HCT116 (cell line): ENCODE data around the gene MYH11. TPM values are rescaled to one million over a fixed set of nuclear protein-coding genes. Genes with fewer than 3 reads are reported as not detected.

Experiments used
- ATAC-seq: fragments of 200-7000 bp; cut with Tn5 transposase; 2 replicates; pipeline ENCODE4 v1.9.1; 2020; ENCODE audit warnings: mild to moderate bottlenecking, moderate library complexity
- BruUV-seq: library from RNA; stranded (reverse); fragments of 400-500 nt; replicated peaks from 2 replicates; lab custom pipeline; 2021; lab: Mats Ljungman, UMichigan
- CTCF ChIA-PET: fragments of 300-600 bp; sonication (Branson Sonifier 250); formaldehyde crosslinking; loops from one replicate; lab custom pipeline; 2021; ENCODE audit warnings: antibody characterized with exemption; lab: Charles Lee
- POLR2A ChIA-PET: fragments of 300-600, 350-600 bp; sonication (Branson Sonifier 250); formaldehyde crosslinking; loops from one replicate; lab custom pipeline; 2021; ENCODE audit warnings: antibody characterized with exemption; lab: Charles Lee
- RAD21 ChIA-PET, 2 experiments: fragments of 300-600 bp; sonication (Branson Sonifier 250); formaldehyde crosslinking; loops; one replicate each; lab custom pipeline; 2023; ENCODE audit warnings: low total read pairs in 2 of 2; ENCODE audit not compliant: uncharacterized antibody in 2 of 2, unreplicated experiment in 2 of 2, low non-redundant PET in 1 of 2; lab: Charles Lee
- DNase-seq: peaks from one replicate; pipeline ENCODE4 v3.0.0-alpha.2; 2010; ENCODE audit warnings: low read depth, low spot score
- H2AFZ ChIP-seq: fragments of 200-600 bp; shearing (Covaris generic), sonication (generic); 2 replicates; pipeline ENCODE4 v1.6.1; 2017; ENCODE audit warnings: low read depth, mixed run types, mixed read lengths, antibody characterized with exemption, low read length; ENCODE audit not compliant: poor library complexity, severe bottlenecking
- H3K27ac ChIP-seq: 2 replicates; pipeline ENCODE4 v1.5.1; 2012; ENCODE audit warnings: low read depth, low read length
- H3K27me3 ChIP-seq: fragments of 200-600 bp; sonication (generic); 2 replicates; pipeline ENCODE4 v1.6.1; 2016; ENCODE audit warnings: mixed run types, low read length, mixed read lengths; ENCODE audit not compliant: insufficient read depth
- H3K36me3 ChIP-seq, 2 experiments: fragments of 200-500 bp in 1 of 2; fragments of 200-600 bp in 1 of 2; sonication (Bioruptor generic) in 1 of 2; sonication (generic) in 1 of 2; 2 replicates each; pipeline versions ENCODE4 v1.5.1 to v1.6.1; 2014 to 2016; ENCODE audit warnings: low read length in 2 of 2, inconsistent platforms in 1 of 2, mixed read lengths in 1 of 2, mixed run types in 1 of 2; ENCODE audit not compliant: insufficient read depth in 2 of 2, control insufficient read depth in 1 of 2
- H3K4me1 ChIP-seq, 2 experiments: fragments of 200-600 bp in 1 of 2; sonication (generic) in 1 of 2; 2 replicates each; pipeline versions ENCODE4 v1.5.1 to v1.6.1; 2012 to 2017; ENCODE audit warnings: low read length in 2 of 2, inconsistent platforms in 1 of 2, mild to moderate bottlenecking in 1 of 2, mixed read lengths in 1 of 2, mixed run types in 1 of 2, moderate library complexity in 1 of 2; ENCODE audit not compliant: insufficient read depth in 2 of 2, control insufficient read depth in 1 of 2
- H3K4me2 ChIP-seq: fragments of 200-600 bp; sonication (generic); 2 replicates; pipeline ENCODE4 v1.6.1; 2017; ENCODE audit warnings: mixed run types, low read length, mixed read lengths
- H3K4me3 ChIP-seq, 2 experiments: fragments of 200-600 bp in 1 of 2; sonication (generic) in 1 of 2; replicated peaks in 1 of 2; 2 replicates each; pipeline ENCODE4 v1.5.1; 2011 to 2016; ENCODE audit warnings: low read length in 2 of 2, control low read depth in 1 of 2, low read depth in 1 of 2, mild to moderate bottlenecking in 1 of 2, mixed read lengths in 1 of 2, mixed run types in 1 of 2
- H3K79me2 ChIP-seq: fragments of 200-600 bp; sonication (generic); 2 replicates; pipeline ENCODE4 v1.6.1; 2017; ENCODE audit warnings: mild to moderate bottlenecking, mixed run types, low read length, moderate library complexity, mixed read lengths; ENCODE audit not compliant: insufficient read depth
- H3K9ac ChIP-seq: fragments of 200-600 bp; sonication (generic); 2 replicates; pipeline ENCODE4 v1.6.1; 2016; ENCODE audit warnings: low read length, mixed read lengths
- H3K9me2 ChIP-seq: fragments of 200-600 bp; sonication (generic), shearing (Covaris generic); 2 replicates; pipeline ENCODE4 v1.6.1; 2017; ENCODE audit warnings: mixed run types, mild to moderate bottlenecking, moderate library complexity; ENCODE audit not compliant: insufficient read depth
- H3K9me3 ChIP-seq, 2 experiments: fragments of 200-500 bp in 1 of 2; fragments of 200-600 bp in 1 of 2; sonication (Bioruptor generic) in 1 of 2; sonication (generic) in 1 of 2; 2 replicates each; pipeline ENCODE4 v1.6.1; 2014 to 2017; ENCODE audit warnings: low read length in 2 of 2, mixed read lengths in 2 of 2, inconsistent platforms in 1 of 2, low read depth in 1 of 2, mild to moderate bottlenecking in 1 of 2, mixed run types in 1 of 2, moderate library complexity in 1 of 2; ENCODE audit not compliant: control insufficient read depth in 1 of 2, insufficient read depth in 1 of 2
- H4K20me1 ChIP-seq: fragments of 200-600 bp; sonication (generic), shearing (Covaris generic); 2 replicates; pipeline ENCODE4 v1.6.1; 2017; ENCODE audit warnings: mixed run types, mild to moderate bottlenecking, moderate library complexity; ENCODE audit not compliant: insufficient read depth
- ATF3 ChIP-seq: IDR thresholded peaks from 2 replicates; pipeline ENCODE4 v1.6.1; 2012
- CBX3 ChIP-seq: IDR thresholded peaks from 2 replicates; pipeline ENCODE4 v1.6.1; 2012; ENCODE audit warnings: low read depth
- CEBPB ChIP-seq: IDR thresholded peaks from 2 replicates; pipeline ENCODE4 v1.6.1; 2012; ENCODE audit warnings: low read depth
- CTCF ChIP-seq, 3 experiments: fragments of 200-600 bp in 1 of 3; sonication (generic) in 1 of 3; IDR thresholded peaks in 2 of 3; conservative IDR thresholded peaks in 1 of 3; 2 replicates each; pipeline ENCODE4 v1.5.1; 2012 to 2017; ENCODE audit warnings: low read depth in 2 of 3, low read length in 2 of 3, antibody characterized with exemption in 1 of 3, borderline replicate concordance in 1 of 3, control low read depth in 1 of 3, mild to moderate bottlenecking in 1 of 3, mixed read lengths in 1 of 3, mixed run types in 1 of 3, moderate library complexity in 1 of 3; ENCODE audit not compliant: insufficient read depth in 1 of 3
- EGR1 ChIP-seq: IDR thresholded peaks from 2 replicates; pipeline ENCODE4 v1.6.1; 2012; ENCODE audit warnings: low read depth
- ELF1 ChIP-seq: IDR thresholded peaks from 2 replicates; pipeline ENCODE4 v1.6.1; 2012; ENCODE audit warnings: low read depth, borderline replicate concordance
- EZH2 ChIP-seq: fragments of 200-600 bp; sonication (generic); IDR thresholded peaks from 2 replicates; pipeline ENCODE4 v1.6.1; 2017; ENCODE audit warnings: antibody characterized with exemption, mixed run types
- FOSL1 ChIP-seq: IDR thresholded peaks from 2 replicates; pipeline ENCODE4 v1.6.1; 2012; ENCODE audit warnings: low read depth
- JUND ChIP-seq: IDR thresholded peaks from 2 replicates; pipeline ENCODE4 v1.6.1; 2012
- MAX ChIP-seq: IDR thresholded peaks from 2 replicates; pipeline ENCODE4 v1.6.1; 2012
- POLR2A ChIP-seq: IDR thresholded peaks from 2 replicates; pipeline ENCODE4 v1.7.0; 2011; ENCODE audit warnings: borderline replicate concordance; ENCODE audit not compliant: insufficient read depth, insufficient read length; ENCODE audit errors: extremely low read depth
- POLR2AphosphoS5 ChIP-seq: IDR thresholded peaks from 2 replicates; pipeline ENCODE4 v1.6.1; 2011; ENCODE audit warnings: mild to moderate bottlenecking, low read depth, low read length, moderate library complexity
- REST ChIP-seq: IDR thresholded peaks from 2 replicates; pipeline ENCODE4 v1.6.1; 2012; ENCODE audit warnings: low read depth
- SIN3A ChIP-seq: IDR thresholded peaks from 2 replicates; pipeline ENCODE4 v1.6.1; 2012; ENCODE audit warnings: low read depth
- SRF ChIP-seq: IDR thresholded peaks from 2 replicates; pipeline ENCODE4 v1.6.1; 2012; ENCODE audit warnings: low read depth
- TCF7L2 ChIP-seq: IDR thresholded peaks from 2 replicates; pipeline ENCODE4 v1.7.0; 2011; ENCODE audit warnings: borderline replicate concordance, inconsistent platforms; ENCODE audit not compliant: insufficient read depth, insufficient read length; ENCODE audit errors: extremely low read depth
- YY1 ChIP-seq: IDR thresholded peaks from 2 replicates; pipeline ENCODE4 v1.6.1; 2011; ENCODE audit warnings: low read length, low read depth, moderate library complexity, mild to moderate bottlenecking; ENCODE audit not compliant: insufficient replicate concordance; ENCODE audit errors: extremely low read depth
- ZNF274 ChIP-seq: fragments of 200-500 bp; sonication (Bioruptor generic); IDR thresholded peaks from 2 replicates; pipeline ENCODE4 v1.6.1; 2014; ENCODE audit warnings: mild to moderate bottlenecking, low read depth, low read length, inconsistent platforms
- intact Hi-C: fragments of 100-400 bp; cut with micrococcal nuclease; formaldehyde crosslinking; loops from 2 replicates; pipeline ENCODE4 v1.10.0; 2022
- total RNA-seq: library from RNA; stranded (reverse); gene quantifications from one replicate; pipeline ENCODE4 v1.2.1, GENCODE V29; 2021; ENCODE audit not compliant: unreplicated experiment

Gene MYH11
- total RNA-seq, 1 experiment from 2014 or later = 0.61 TPM

- CTCF ChIA-PET = no interaction called here
- intact Hi-C loops = loop anchor here (5.0 kb wide), 1 partner anchor 137 kb away; no protein-coding TSS in a partner anchor
- BruUV-seq = no TSS peak
Observed at GRCh38 chr16:15885560-15886001, 28.8 kb upstream of the MYH11 start.

More at GRCh38 chr16:15885560-15886001, 28.8 kb upstream of the MYH11 start:
- RAD21 ChIA-PET = no interaction called here
- Histone ChIP-seq H3K27me3 (no peaks in the 10 kb centered on the region), H4K20me1 (no peaks in the 10 kb centered on the region), H3K4me1 (peaks cover 9 to 22% of the 10 kb centered on the region in 2 experiments; a peak in 3 of 4 replicates), H3K4me2 (peak overlapping the region; percentile 1; the same call in 1 of the 2 replicates), H3K9ac (no peak overlapping the region), H3K36me3 (peaks cover 12 to 13% of the 10 kb centered on the region in 2 experiments; a peak in 3 of 4 replicates), H2AFZ (no peak overlapping the region), H3K79me2 (peaks cover 74% of the 10 kb centered on the region), H3K27ac (no peak overlapping the region), H3K9me2 (no peaks in the 10 kb centered on the region), H3K4me3 (no peak overlapping the region), H3K9me3 (no peaks in the 10 kb centered on the region)
- ATAC-seq (no peak), DNase-seq (no peak)
- TF ChIP-seq REST = no peak
- TF ChIP-seq FOSL1 = no peak
- TF ChIP-seq YY1 = no peak
- TF ChIP-seq CTCF (IDR thresholded peaks at IDR 0.05 in 2 of 3, conservative IDR thresholded peaks at IDR 0.05 in 1 of 3; ENCODE audit: borderline replicate concordance in 1 of 3, insufficient read depth in 1 of 3, low read depth in 2 of 3, low read length in 2 of 3) = no peak
- TF ChIP-seq SRF = no peak
- no peak for TF ChIP-seq MAX
- no peak for TF ChIP-seq CBX3
- TF ChIP-seq ZNF274 = no peak
- no peak for TF ChIP-seq POLR2A
- no peak for TF ChIP-seq POLR2AphosphoS5
- TF ChIP-seq EZH2 = no peak
- no peak for TF ChIP-seq JUND
- TF ChIP-seq ATF3 = no peak
- no peak for TF ChIP-seq TCF7L2
- no peak for TF ChIP-seq SIN3A
- TF ChIP-seq ELF1 = no peak
- no peak for TF ChIP-seq EGR1
- TF ChIP-seq CEBPB = no peak
- POLR2A ChIA-PET = no interaction called here
